ENCODE data around the gene CHRNB4.

Gene CHRNB4

DNA sequence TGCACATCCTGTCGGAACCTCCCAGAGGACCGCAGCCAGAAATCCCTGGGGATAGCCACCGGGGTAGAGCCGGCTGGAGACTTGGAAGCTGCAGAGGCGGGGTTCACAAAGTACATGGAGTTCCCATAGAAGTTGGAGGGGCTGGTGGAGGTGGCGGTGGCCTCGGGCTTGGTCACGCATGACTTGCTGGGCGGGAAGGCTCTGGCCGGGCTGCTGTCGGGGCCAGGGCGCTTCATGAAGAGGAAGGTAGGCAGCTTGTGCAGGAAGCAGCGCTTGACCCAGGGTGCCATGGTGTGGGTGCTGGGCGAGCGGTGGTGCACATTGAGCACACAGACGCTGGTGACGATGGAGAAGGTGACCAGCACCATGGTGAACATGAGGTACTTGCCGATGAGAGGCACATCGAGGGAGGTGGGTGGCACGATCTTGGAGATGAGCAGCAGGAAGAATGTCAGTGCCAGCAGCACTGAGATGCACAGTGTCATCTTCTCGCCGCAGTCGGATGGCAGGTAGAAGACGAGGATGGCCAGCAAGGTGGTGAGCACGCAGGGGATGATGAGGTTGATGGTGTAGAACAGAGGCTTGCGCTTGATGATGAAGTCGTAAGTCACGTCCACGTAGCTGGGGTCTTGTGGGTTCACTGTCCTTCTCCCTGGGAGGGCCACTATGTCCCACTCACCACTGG, 11.8 kb downstream of the CHRNB4 start:
- Mint-ChIP-seq H3K9me3 (peaks cover 8% of the 10 kb centered on the region), H3K4me3 (no peak overlapping the region), H3K27me3 (peaks cover 41% of the 10 kb centered on the region), H3K27ac (no peak overlapping the region), H3K36me3 (no peaks in the 10 kb centered on the region), H3K4me1 (no peaks in the 10 kb centered on the region)
- ATAC-seq, result no peak

DNA sequence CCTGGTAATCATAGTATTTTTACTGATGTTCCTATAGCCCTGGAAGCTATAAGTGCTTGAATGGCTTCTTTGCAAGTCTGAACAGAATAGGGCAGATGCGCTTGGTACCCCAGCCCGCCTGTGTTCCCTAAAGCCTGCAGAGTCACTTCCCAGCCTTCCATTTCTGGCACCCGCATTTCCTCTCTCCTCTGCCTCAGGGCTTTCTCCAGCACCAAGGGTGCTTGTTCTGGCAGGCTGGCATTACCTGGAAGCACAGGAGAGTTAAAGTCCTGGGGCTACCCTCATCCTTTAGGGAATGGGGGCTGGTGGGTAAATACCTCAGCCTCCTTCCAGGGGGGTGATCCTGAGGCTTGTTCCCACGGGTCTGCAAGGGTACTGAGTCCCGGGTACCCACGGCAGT, 12.8 kb downstream of the CHRNB4 start:
- Mint-ChIP-seq H3K4me3 (no peak overlapping the region), H3K36me3 (no peaks in the 10 kb centered on the region), H3K27ac (no peak overlapping the region), H3K4me1 (no peaks in the 10 kb centered on the region), H3K27me3 (peaks cover 45% of the 10 kb centered on the region), H3K9me3 (peaks cover 5% of the 10 kb centered on the region)
- ATAC-seq, result no peak

DNA sequence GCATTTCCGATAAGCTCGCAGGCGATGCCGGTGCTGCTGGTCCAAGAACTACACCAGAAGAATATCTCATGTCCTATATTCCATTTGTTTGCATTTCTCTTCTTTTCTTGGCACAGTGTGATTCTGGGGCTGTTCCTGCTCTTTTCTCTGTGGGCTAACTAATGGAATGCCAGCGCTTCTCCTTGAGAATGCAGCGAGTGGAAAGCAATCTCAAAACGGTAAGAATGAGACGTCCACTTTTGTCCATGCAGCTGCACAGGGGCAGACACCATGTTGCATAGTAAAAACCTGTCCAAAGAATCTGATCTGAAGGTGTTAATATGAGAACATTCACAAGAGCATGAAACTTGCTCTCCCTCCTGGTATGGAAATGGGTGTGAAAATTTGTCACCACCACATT, 13.7 kb downstream of the CHRNB4 start:
- no peak overlapping the region for H3K4me3 Mint-ChIP-seq
- no peak for ATAC-seq
- H3K27me3 Mint-ChIP-seq, result peaks cover 45% of the 10 kb centered on the region
- no peaks in the 10 kb centered on the region for H3K4me1 Mint-ChIP-seq
- no peaks in the 10 kb centered on the region for H3K9me3 Mint-ChIP-seq
- no peaks in the 10 kb centered on the region for H3K36me3 Mint-ChIP-seq
- no peak overlapping the region for H3K27ac Mint-ChIP-seq

DNA sequence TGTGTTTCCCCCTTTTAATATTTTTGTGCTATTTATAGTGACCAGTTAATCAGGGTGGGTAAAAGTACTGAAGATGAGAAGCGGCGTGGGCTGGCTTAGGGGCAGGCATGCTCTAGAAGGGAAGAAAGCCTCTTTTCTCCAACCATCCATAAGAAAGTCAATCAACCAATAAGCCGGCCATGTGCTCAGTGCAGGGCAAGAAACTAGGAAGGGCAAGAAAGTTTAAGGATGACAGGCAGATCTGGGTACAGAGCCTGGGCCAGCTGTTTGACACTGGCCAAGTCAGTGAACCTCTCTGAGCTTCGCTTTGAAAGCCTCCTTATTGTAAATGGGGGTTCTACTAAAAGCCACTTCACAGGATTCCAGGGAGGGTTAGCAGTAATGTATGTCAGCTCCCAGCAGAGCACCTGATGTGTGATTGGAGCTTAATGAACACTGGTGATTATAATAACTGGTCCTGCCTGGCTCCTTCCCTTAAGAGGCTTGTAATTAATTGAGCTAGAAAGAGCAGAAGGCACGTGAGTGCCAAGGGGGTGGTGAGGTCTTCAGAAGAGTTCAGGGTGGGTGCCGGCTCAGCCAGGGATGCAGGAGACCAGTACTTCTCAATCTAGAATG, 14.5 kb downstream of the CHRNB4 start:
- Mint-ChIP-seq H3K27me3 (peaks cover 48% of the 10 kb centered on the region), H3K4me1 (no peaks in the 10 kb centered on the region)

GRCh38 chr15:78625606-78626280, 15.3 kb downstream of the CHRNB4 start:
- Mint-ChIP-seq H3K27ac (no peak overlapping the region), H3K9me3 (no peaks in the 10 kb centered on the region), H3K27me3 (peaks cover 53% of the 10 kb centered on the region), H3K4me1 (no peaks in the 10 kb centered on the region), H3K36me3 (no peaks in the 10 kb centered on the region), H3K4me3 (no peak overlapping the region)
- no peak for ATAC-seq

More for the DNA sequence above, 14.5 kb downstream of the CHRNB4 start:
- ATAC-seq, result no peak
- H3K4me3 Mint-ChIP-seq, result no peak overlapping the region
- H3K27ac Mint-ChIP-seq, result no peak overlapping the region
- H3K36me3 Mint-ChIP-seq, result no peaks in the 10 kb centered on the region
- no peaks in the 10 kb centered on the region for H3K9me3 Mint-ChIP-seq

- Mint-ChIP-seq H3K4me3 (no peak overlapping the region), H3K9me3 (no peaks in the 10 kb centered on the region), H3K27me3 (peaks cover 55% of the 10 kb centered on the region), H3K27ac (no peak overlapping the region), H3K36me3 (no peaks in the 10 kb centered on the region), H3K4me1 (no peaks in the 10 kb centered on the region)
- ATAC-seq, result peak; percentile 38
These were observed 16.1 kb downstream of the CHRNB4 start for GRCh38 chr15:78624651-78625590.

GRCh38 chr15:78623786-78624497, 17.1 kb downstream of the CHRNB4 start:
- H3K4me3 Mint-ChIP-seq, result no peak overlapping the region
- no peak for ATAC-seq
- H3K27ac Mint-ChIP-seq, result no peak overlapping the region
- peaks cover 56% of the 10 kb centered on the region for H3K27me3 Mint-ChIP-seq
- no peaks in the 10 kb centered on the region for H3K4me1 Mint-ChIP-seq
- H3K36me3 Mint-ChIP-seq, result no peaks in the 10 kb centered on the region
- H3K9me3 Mint-ChIP-seq, result no peaks in the 10 kb centered on the region

GRCh38 chr15:78621810-78622402, 19.1 kb downstream of the CHRNB4 start:
- no peaks in the 10 kb centered on the region for H3K4me1 Mint-ChIP-seq
- H3K9me3 Mint-ChIP-seq, result no peaks in the 10 kb centered on the region
- no peak overlapping the region for H3K27ac Mint-ChIP-seq
- no peak overlapping the region for H3K4me3 Mint-ChIP-seq
- H3K27me3 Mint-ChIP-seq, result peaks cover 54% of the 10 kb centered on the region
- no peak for ATAC-seq
- H3K36me3 Mint-ChIP-seq, result no peaks in the 10 kb centered on the region

DNA sequence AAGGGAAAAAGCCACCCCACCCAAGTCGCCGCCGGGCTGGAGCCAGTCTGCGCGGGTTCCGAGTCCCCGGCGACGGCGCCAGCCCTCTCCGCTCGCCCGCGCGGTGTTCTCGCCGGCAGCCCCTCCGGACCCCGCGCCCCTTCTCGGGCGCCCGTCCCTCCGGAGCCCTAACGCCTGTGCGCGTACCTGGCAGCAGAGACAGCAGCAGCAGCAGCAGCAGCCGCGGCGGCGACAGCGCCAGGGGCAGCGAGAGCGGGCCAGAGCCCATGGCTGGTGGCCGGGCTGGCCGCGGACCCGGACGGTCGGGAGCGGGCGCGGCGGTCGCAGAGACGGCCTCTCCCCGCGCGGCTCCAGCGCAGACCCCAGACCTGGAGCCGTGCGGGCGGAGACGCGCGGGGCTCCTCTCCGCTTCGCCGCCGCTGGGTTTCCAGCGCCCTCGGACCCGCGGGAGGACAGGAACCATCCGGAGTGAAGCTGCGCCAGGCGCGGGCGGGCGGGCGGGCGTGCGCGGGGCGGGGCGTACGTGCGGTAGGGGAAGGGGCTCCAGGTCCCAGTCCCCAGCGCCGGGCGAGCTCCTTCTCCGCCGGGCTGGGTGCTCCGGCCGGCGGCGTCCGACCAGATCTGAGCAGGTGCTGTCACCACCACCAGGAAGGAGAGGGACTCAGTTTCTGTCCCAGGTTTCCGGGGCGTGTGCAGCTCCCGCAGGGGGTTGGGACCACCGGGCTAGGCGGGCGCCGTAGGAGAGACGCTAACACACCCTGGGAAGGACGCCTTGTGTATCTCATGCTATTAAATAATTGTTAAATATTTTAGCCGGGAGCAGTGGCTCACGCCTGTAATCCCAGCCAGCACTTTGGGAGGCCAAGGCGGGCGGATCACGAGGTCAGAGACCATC, 20.2 kb downstream of the CHRNB4 start, which contains the start of gene CHRNA3:
Gene CHRNA3 (minus strand): TSS at position 470 of the 895 bp plus-strand sequence. CDS start 202 bp downstream, at position 268.
- Mint-ChIP-seq H3K9me3 (no peaks in the 10 kb centered on the region), H3K36me3 (no peaks in the 10 kb centered on the region), H3K4me3 (no peak within 1 kb of the TSS), H3K27ac (no peak within 1 kb of the TSS), H3K4me1 (no peaks in the 10 kb centered on the region), H3K27me3 (peaks cover 54% of the 10 kb centered on the region)
- no peak for ATAC-seq

DNA sequence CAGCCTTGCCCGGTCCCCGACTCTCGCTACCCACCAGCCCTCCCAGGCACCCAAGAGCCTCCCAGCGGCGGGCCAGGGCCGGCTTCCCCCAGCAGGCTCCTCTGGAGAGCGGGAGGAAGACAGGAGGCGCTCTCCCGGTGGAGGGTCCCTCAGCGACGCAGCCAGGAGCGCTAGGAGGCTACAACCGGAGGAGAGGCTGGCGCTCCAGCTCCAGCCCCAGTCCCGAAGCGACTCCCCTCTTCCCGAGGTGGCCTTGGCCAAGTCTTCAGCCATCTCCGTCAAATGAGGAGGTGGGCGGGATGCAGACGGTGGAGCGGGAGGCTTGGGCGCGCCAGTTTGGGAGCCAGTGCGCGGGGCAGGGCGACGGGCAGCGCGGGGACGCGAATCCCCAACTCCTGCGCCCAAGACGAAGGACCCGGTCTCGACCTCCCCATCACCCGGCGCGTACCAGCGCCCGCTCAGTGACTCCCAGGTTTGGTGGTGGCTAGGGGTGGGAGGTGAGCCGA, 20.9 kb downstream of the CHRNB4 start:
- H3K27me3 Mint-ChIP-seq, result peaks cover 54% of the 10 kb centered on the region
- no peaks in the 10 kb centered on the region for H3K36me3 Mint-ChIP-seq
- H3K4me1 Mint-ChIP-seq, result no peaks in the 10 kb centered on the region
- no peaks in the 10 kb centered on the region for H3K9me3 Mint-ChIP-seq
- no peak overlapping the region for H3K27ac Mint-ChIP-seq
- no peak overlapping the region for H3K4me3 Mint-ChIP-seq
- ATAC-seq, result no peak

- H3K4me3 Mint-ChIP-seq, result no peak overlapping the region
- no peak for ATAC-seq
These were observed 21.7 kb downstream of the CHRNB4 start for GRCh38 chr15:78619022-78619950.

DNA sequence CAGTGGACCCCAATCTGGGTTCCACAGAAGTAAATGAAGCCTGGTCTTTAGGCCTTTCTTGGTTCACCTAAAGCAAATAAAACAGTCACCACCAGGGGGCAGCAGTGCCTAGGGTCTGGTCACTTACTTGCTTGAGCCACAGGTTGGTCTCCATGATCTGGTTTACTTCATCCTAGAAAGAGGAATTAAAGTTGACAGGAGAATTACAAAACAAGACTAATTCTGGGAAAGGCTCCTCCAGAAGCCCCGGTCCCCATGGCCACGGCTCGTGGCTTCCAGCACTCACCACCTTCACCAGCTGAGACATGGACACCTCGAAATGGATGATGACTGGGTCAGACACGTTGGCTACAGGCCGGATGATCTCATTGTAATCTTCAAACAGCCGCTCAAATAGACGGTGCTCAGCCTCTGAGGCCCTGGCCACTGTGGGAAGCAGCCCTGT, 22.5 kb downstream of the CHRNB4 start:
- H3K27me3 Mint-ChIP-seq, result peaks cover 44% of the 10 kb centered on the region
- H3K36me3 Mint-ChIP-seq, result no peaks in the 10 kb centered on the region
- peak; percentile 60 for ATAC-seq

More at GRCh38 chr15:78619022-78619950, 21.7 kb downstream of the CHRNB4 start:
- Mint-ChIP-seq H3K27me3 (peaks cover 52% of the 10 kb centered on the region), H3K4me1 (no peaks in the 10 kb centered on the region), H3K27ac (no peak overlapping the region), H3K36me3 (no peaks in the 10 kb centered on the region), H3K9me3 (no peaks in the 10 kb centered on the region)

More for the DNA sequence above, 22.5 kb downstream of the CHRNB4 start:
- Mint-ChIP-seq H3K9me3 (no peaks in the 10 kb centered on the region), H3K4me1 (no peaks in the 10 kb centered on the region), H3K27ac (no peak overlapping the region), H3K4me3 (no peak overlapping the region)
